ENCODE data around the gene INPP5J. TPM values are rescaled to one million over a fixed set of nuclear protein-coding genes. Genes with fewer than 3 reads are reported as not detected.

Gene INPP5J
- total and polyA plus RNA-seq, 2 experiments from 2014 or later, result 3.4 to 5.6 TPM

DNA sequence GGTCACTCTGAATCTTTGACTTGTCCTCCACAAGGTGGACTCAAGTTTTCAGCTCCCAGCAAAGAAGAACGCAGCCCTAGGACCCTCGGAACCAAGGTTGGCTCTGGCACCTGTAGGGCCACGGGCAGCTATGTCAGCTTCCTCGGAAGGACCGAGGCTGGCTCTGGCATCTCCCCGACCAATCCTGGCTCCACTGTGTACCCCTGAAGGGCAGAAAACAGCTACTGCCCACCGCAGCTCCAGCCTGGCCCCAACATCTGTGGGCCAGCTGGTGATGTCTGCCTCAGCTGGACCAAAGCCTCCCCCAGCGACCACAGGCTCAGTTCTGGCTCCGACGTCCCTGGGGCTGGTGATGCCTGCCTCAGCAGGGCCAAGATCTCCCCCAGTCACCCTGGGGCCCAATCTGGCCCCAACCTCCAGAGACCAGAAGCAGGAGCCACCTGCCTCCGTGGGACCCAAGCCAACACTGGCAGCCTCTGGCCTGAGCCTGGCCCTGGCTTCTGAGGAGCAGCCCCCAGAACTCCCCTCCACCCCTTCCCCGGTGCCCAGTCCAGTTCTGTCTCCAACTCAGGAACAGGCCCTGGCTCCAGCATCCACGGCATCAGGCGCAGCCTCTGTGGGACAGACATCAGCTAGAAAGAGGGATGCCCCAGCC lies 2.2 kb downstream of the INPP5J start:
- Histone ChIP-seq H3K9me3 (ENCODE audit: low read depth) (no peaks in the 10 kb centered on the region), H3K27me3 (no peaks in the 10 kb centered on the region), H4K20me1 (ENCODE audit: insufficient read depth, poor library complexity, severe bottlenecking) (no peaks in the 10 kb centered on the region), H3K27ac (no peak overlapping the region), H2AFZ (no peak overlapping the region), H3K4me2 (no peak overlapping the region), H3K36me3 (replicated peaks; ENCODE audit: insufficient read depth, low read depth) (no peaks in the 10 kb centered on the region), H3K4me1 (ENCODE audit: insufficient read depth) (peaks cover 17% of the 10 kb centered on the region), H3K9me2 (replicated peaks; ENCODE audit: insufficient read depth) (no peaks in the 10 kb centered on the region), H3K79me2 (no peaks in the 10 kb centered on the region), H3K4me3 (no peak overlapping the region)
- TF ChIP-seq EZH2 (IDR thresholded peaks at IDR 0.05; ENCODE audit: borderline replicate concordance), result no peak
- TF ChIP-seq EZH2phosphoT487 (IDR thresholded peaks at IDR 0.05; ENCODE audit: low read depth, severe bottlenecking, unreplicated experiment), result no peak
- TF ChIP-seq, protein P1, sequence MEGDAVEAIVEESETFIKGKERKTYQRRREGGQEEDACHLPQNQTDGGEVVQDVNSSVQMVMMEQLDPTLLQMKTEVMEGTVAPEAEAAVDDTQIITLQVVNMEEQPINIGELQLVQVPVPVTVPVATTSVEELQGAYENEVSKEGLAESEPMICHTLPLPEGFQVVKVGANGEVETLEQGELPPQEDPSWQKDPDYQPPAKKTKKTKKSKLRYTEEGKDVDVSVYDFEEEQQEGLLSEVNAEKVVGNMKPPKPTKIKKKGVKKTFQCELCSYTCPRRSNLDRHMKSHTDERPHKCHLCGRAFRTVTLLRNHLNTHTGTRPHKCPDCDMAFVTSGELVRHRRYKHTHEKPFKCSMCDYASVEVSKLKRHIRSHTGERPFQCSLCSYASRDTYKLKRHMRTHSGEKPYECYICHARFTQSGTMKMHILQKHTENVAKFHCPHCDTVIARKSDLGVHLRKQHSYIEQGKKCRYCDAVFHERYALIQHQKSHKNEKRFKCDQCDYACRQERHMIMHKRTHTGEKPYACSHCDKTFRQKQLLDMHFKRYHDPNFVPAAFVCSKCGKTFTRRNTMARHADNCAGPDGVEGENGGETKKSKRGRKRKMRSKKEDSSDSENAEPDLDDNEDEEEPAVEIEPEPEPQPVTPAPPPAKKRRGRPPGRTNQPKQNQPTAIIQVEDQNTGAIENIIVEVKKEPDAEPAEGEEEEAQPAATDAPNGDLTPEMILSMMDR (IDR thresholded peaks at IDR 0.05; ENCODE audit: poor library complexity), result no peak
- DNase-seq (ENCODE audit: low spot score), result no peak
- 87% methylated on average over 13 of the region's 14 CpGs for WGBS (ENCODE audit: low lambda C conversion rate, missing lambda C conversion rate)

DNA sequence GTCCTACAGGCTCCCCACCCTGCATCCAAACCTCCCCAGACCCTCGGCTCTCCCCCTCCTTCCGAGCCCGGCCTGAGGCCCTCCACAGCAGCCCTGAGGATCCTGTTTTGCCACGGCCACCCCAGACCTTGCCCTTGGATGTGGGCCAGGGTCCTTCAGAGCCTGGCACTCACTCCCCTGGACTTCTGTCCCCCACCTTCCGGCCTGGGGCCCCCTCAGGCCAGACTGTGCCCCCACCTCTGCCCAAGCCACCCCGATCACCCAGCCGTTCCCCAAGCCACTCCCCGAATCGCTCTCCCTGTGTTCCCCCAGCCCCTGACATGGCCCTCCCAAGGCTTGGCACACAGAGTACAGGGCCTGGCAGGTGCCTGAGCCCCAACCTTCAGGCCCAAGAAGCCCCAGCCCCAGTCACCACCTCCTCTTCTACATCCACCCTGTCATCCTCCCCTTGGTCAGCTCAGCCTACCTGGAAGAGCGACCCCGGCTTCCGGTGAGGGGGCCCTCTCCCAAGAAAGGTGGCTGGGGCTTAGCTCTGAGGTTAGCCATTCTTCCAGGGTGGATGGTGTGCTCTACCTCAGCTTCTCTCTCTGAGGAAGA lies 2.9 kb downstream of the INPP5J start:
- Histone ChIP-seq H3K9me2 (replicated peaks; ENCODE audit: insufficient read depth) (no peaks in the 10 kb centered on the region), H3K27ac (no peak overlapping the region), H3K27me3 (no peaks in the 10 kb centered on the region), H2AFZ (no peak overlapping the region), H3K36me3 (replicated peaks; ENCODE audit: insufficient read depth, low read depth) (no peaks in the 10 kb centered on the region), H3K4me2 (no peak overlapping the region), H3K9me3 (ENCODE audit: low read depth) (no peaks in the 10 kb centered on the region), H3K79me2 (no peaks in the 10 kb centered on the region), H3K4me3 (no peak overlapping the region), H4K20me1 (ENCODE audit: insufficient read depth, poor library complexity, severe bottlenecking) (no peaks in the 10 kb centered on the region), H3K4me1 (ENCODE audit: insufficient read depth) (peaks cover 17% of the 10 kb centered on the region)
- no peak for DNase-seq (ENCODE audit: low spot score)
- 92% methylated on average over 9 of the region's 12 CpGs for WGBS (ENCODE audit: low lambda C conversion rate, missing lambda C conversion rate)
- TF ChIP-seq EZH2 (IDR thresholded peaks at IDR 0.05; ENCODE audit: borderline replicate concordance) (no peak), EZH2phosphoT487 (IDR thresholded peaks at IDR 0.05; ENCODE audit: low read depth, severe bottlenecking, unreplicated experiment) (no peak)
- TF ChIP-seq, protein P1 (IDR thresholded peaks at IDR 0.05; ENCODE audit: poor library complexity), result no peak

DNA sequence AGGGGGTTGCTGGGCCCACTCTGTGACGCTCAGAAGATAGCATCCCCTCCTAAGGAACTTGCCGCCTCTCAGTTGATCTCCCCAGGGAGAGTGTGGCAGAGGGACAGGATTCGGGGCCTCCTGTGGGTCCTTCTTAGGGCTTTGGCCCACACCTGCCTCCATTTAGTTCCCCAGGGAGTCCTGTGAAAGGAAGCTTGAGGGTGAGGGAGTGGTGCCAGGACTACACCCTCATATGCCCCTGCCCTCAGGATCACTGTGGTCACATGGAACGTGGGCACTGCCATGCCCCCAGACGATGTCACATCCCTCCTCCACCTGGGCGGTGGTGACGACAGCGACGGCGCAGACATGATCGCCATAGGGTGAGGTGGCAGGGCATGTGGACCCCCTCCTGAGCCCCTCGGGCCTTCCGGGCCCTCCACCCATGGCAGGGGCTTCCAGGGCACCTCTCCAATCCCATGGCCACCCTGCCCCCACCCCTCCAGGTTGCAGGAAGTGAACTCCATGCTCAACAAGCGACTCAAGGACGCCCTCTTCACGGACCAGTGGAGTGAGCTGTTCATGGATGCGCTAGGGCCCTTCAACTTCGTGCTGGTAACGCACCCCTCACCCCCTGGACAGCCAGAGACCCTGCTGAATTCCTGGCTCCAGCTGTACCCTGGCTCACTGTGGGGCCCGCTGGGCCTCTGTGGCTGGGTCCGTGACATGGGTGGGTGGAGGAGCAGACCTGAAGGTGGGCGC lies 3.5 kb downstream of the INPP5J start:
- Histone ChIP-seq H3K27me3 (no peaks in the 10 kb centered on the region), H3K27ac (no peak overlapping the region), H3K36me3 (replicated peaks; ENCODE audit: insufficient read depth, low read depth) (no peaks in the 10 kb centered on the region), H3K4me1 (ENCODE audit: insufficient read depth) (peaks cover 17% of the 10 kb centered on the region), H4K20me1 (ENCODE audit: insufficient read depth, poor library complexity, severe bottlenecking) (no peaks in the 10 kb centered on the region), H3K9me2 (replicated peaks; ENCODE audit: insufficient read depth) (no peaks in the 10 kb centered on the region), H3K4me2 (no peak overlapping the region), H3K79me2 (no peaks in the 10 kb centered on the region), H3K9me3 (ENCODE audit: low read depth) (no peaks in the 10 kb centered on the region), H2AFZ (no peak overlapping the region), H3K4me3 (no peak overlapping the region)
- WGBS (ENCODE audit: low lambda C conversion rate, missing lambda C conversion rate), result 94% methylated on average over 20 of the region's 22 CpGs
- DNase-seq (ENCODE audit: low spot score), result no peak
- TF ChIP-seq, protein P1 (IDR thresholded peaks at IDR 0.05; ENCODE audit: poor library complexity), result no peak
- TF ChIP-seq EZH2phosphoT487 (IDR thresholded peaks at IDR 0.05; ENCODE audit: low read depth, severe bottlenecking, unreplicated experiment) (no peak), EZH2 (IDR thresholded peaks at IDR 0.05; ENCODE audit: borderline replicate concordance) (no peak)

Measured in hepatocyte (in vitro differentiated cells).